Ureter (tissue), 1 donor: ENCODE measurements around the gene DCST2. TPM values are rescaled to one million over a fixed set of nuclear protein-coding genes. Genes with fewer than 3 reads are reported as not detected.

Experiments used
- DNase-seq: peaks from one replicate; pipeline ENCODE4 v3.0.0-alpha.2; 2020; ENCODE audit warnings: low spot score
- total RNA-seq: library from RNA; stranded (reverse); gene quantifications from one replicate; pipeline ENCODE4 v1.2.4, GENCODE V29; 2023
- donor health status: DM: yes; HTN: yes; CAD: no.

DCST2 gene
- 1.2 TPM for total RNA-seq

DNA sequence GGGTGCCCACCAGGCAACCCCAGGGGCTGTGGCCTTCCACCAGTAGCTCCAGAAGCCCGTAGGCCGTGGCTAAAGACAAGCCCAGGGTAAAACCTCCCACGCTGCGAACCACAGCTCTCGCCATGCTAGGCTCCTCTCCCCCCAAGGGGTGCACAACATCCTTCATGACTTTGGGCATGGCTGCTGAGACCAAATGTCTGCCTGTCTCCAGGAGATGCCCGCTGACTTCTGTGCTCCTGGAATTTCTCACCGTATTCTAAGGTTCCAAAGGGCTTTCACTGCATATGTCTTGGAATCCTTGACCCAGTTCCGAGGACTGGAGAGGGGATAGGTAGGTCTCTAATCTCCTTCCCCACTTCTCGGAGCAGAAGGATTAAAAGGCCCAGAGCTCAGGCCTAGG, at the start of gene DCST2, which contains the start of gene DCST1:
Gene DCST2 (minus strand): TSS at position 258 of the 400 bp plus-strand sequence. CDS start 80 bp downstream, at position 178.
Gene DCST1 (plus strand): TSS at position 301 of the 400 bp plus-strand sequence. CDS start 213 bp downstream, outside the sequence.
- no peak for DNase-seq

DNA sequence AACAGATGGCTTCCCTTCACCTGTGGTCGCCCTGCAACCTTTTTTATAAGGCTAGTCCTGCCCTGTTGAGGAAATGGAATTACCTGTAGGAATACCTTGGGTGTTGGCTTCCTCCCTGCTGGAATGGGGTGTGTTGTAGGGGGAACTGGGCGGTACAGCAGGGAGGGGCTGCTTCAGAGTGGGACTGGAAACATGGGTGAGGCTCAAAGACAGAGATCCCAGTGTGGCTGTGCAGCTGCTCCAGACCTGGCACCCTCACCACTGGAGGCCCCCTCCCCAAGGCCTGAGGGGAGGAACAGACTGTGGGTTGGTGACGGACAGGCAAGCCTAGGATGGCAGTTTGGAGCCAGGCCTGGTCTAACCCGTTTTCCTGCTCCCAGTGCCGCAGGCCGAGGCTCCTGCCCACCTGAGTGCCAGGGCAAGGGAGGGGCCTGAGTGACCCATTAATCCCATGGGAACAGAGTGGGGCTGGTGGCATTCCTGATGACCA, 49.5 kb upstream of the DCST2 start:
- no peak for DNase-seq

DNA sequence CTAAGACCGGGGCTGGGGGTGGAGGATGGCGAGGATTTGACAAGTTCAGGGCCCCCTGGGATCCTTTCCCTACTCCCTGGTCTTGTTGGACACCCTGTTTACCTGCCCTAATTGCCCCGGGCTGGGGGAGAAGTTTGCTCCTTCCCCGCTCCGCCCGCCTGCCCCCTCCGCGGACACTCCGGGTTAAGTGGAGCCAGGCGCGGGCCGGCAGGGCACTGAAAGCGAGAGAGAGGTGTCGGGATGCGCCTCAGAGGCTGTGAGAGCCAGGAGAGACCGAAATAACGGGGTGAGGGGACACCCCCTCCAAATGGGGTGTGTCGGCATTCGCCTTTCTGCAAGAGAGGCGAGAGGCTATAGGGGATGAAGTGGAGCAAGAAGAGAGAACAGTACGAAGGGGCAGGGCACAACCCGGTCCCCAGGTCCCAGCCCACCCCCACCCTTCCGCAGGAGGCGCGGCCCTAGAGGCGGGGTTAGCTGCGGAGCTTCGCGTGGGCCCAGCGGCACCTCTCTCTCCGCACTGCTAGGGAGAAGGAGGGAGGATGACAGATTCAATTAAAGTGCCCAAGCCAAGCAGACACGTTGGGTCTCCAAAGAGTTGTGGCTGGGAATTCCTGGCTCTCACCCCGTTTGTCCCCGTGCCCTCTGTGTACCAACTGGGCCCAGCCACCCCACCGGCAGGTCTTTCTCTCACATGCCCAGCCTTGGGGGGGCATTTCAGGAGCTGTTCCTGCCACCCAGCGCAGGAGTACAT, 48.9 kb upstream of the DCST2 start:
- DNase-seq = no peak

GRCh38 chr1:155081472-155082300, 48.1 kb upstream of the DCST2 start:
- DNase-seq = no peak

DNA sequence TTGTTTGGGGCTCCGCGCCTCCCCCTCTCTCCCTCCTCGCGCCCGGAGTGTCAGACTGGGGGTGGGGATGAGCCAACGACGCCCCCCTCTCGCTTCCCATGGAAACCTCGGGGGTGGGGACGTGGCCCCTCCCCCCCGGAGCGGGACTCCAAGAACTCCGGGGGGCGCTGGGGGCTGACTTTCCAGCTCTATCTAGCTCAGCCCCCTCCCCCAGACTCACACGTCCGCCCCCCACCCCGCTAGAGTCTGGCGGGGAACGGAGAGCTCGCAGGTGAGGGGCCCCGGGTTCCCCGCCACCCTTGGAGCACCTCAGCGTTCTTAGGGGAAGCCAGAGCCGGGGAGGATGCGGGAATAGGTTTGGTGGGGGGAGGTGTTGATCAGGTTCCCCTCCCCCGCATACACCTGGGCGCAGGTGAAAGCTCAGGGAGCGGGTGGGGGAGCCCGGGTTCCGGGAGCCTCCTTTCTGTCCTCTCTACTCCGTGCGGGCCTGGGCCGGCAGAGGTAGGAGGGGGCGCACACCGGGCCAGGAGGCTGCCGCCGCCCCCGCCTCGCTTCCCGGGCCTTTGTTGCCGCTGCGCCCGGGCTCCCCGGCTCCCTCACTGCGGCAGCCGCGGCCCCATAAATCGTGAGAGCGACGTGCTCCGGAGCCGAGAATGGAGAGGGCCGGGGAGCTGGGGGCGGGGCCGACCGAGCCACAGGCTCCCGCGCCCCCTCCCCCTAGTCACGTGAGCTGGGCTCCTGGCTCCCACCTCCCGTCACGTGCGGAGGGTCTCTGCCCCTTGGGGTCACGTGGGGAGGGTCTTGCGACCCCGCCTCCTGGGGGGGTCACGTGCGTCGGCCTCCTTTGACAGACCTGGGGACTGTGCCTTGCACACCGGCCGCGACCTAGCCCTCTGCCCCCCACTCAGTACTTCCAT, 47.0 kb upstream of the DCST2 start:
- DNase-seq = no peak

DNA sequence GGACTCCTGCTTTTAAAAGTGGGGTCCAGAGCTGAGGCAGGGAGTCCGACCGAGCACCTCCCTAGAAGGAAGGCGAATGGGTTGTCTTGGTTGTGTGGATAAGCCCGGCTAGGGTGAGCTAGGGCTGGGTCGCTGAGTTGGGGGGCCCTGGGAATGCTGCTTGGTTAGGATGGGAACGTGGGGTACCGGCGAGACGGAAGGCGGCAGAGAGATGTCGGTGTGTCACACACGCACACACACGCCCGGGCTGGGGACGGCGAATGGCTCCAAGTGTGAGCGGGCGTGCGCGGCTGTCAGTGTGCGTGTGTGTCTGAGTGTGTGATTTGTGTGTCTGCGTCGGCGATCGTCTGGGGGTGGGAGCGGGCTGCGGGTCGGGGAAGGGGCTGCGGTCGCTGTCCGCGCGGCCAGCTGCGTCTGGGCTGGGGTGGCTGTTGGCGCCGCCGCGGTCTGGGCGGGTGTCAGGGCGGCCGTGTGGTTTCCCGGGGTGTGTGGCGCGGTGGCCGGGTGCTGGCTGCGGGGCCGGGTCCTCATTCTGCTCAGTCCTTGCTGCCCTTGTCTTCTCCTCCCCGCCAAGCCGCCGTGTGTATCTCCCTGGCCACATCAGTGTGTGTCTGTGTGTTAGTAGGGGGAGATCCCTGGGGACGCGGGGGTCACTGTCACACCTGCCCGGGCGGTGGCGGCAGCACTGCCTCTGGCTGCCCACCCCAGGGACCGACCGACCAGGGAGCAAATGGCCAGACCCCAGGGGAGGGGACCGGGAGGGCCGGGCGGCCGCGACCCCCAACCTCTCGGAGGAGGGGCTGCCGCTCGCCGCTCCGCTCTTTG, 46.1 kb upstream of the DCST2 start:
- DNase-seq = no peak

DNA sequence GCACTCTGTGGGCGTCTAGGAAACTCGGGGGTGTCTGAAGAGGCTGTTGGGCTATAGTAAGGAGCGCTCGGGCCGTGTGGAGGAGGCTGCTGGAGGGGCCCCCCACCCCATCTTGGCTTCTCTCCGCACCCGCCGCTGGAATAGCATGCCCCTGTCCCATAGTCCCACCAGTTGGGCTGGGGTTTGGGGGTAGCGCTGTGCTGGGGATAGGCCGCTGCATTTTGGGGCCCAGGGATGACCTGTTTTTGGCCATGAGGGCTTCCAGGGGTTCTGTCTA, 45.6 kb upstream of the DCST2 start:
- no peak for DNase-seq

- no peak for DNase-seq
These were observed 45.1 kb upstream of the DCST2 start, which contains the start of gene EFNA3 for GRCh38 chr1:155078469-155079209. EFNA3 (plus strand) TSS chr1:155078837; CDS start chr1:155078942, 105 bp downstream.

GRCh38 chr1:155077758-155078445, 44.3 kb upstream of the DCST2 start:
- DNase-seq = no peak

DNA sequence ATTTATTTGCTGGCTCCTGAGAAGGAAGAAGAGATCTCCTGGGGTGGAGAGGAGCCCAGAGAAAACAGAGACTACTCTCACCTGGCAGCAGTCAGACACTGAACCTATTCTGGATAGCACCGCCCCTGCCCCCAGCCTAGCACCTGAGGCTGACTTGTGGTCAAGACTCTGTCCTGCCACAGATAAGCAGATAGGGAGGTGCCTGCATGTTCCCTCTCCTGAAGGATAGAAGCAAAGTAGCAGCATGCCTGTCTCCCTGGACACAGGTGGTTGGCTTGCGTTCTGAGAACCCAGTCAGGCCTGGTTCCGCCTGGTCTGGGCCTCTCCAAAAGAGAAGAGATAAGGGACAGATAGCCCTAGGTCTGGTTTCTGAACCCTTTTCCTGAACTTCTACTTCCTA, 43.8 kb upstream of the DCST2 start:
- DNase-seq = no peak

- no peak for DNase-seq
These were observed 42.8 kb upstream of the DCST2 start for GRCh38 chr1:155076371-155076770.

- DNase-seq = no peak
These were observed 42.0 kb upstream of the DCST2 start for GRCh38 chr1:155075535-155075934.

GRCh38 chr1:155073377-155074242, 40.0 kb upstream of the DCST2 start:
- no peak for DNase-seq

- DNase-seq = no peak
These were observed 39.1 kb upstream of the DCST2 start for GRCh38 chr1:155072531-155073289.

DNA sequence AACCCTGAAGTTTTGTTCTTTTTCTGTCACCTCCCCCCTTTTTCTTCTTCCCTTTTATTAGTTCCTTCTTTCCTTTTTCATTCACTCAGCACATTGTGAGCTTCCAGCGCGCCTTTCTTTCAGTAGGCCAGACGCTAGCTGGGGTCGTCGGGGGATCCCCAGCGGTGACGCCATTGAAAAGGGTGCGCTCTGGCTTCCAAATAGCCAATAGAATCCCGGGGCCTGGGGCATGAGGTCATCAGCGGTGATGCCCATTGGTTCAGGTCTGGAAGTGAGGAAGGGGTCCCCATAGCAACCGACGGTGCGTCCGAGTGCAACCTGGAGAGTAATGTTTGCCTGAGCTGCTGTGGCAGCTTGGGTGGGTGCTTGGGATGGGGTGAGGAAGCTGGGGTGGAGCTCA, 38.1 kb upstream of the DCST2 start:
- DNase-seq = no peak

GRCh38 chr1:155070721-155071569, 37.4 kb upstream of the DCST2 start:
- no peak for DNase-seq

DNA sequence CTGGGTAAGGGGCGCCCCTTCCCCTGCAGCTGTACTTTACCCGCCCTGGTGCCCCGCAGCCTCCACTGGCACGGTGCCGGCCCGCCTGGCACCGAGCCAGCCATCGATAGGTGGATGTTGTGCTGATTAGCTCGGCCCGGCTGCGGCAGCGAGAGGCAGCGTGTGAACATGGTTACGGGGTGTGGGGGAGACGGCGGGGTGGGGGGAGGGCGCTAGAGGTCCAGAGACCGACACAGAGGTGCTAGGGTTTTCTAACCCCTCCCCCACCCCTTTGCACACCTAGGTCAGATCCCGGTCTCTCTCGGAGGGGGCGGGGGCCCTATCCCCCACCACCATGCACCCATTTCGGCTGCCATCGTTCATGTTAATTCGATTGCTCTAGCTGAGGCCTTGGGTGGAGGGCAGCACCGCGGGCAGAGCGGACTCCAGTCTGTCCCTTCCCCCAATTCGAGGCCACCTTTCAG, 36.6 kb upstream of the DCST2 start:
- no peak for DNase-seq
